HG03460 (cell line): Measurements from ENCODE around the gene MYO1B.
"Not testable (repeated sequence)": the region's sequence is repeated elsewhere in the genome, so short reads cannot be mapped to it uniquely, and the experiment has no call there.

Experiments
- ATAC-seq: cut with Tn5 transposase; IDR thresholded peaks from one replicate; pipeline ENCODE4 v1.9.1; 2021; ENCODE audit not compliant: unreplicated experiment

The MYO1B gene

DNA sequence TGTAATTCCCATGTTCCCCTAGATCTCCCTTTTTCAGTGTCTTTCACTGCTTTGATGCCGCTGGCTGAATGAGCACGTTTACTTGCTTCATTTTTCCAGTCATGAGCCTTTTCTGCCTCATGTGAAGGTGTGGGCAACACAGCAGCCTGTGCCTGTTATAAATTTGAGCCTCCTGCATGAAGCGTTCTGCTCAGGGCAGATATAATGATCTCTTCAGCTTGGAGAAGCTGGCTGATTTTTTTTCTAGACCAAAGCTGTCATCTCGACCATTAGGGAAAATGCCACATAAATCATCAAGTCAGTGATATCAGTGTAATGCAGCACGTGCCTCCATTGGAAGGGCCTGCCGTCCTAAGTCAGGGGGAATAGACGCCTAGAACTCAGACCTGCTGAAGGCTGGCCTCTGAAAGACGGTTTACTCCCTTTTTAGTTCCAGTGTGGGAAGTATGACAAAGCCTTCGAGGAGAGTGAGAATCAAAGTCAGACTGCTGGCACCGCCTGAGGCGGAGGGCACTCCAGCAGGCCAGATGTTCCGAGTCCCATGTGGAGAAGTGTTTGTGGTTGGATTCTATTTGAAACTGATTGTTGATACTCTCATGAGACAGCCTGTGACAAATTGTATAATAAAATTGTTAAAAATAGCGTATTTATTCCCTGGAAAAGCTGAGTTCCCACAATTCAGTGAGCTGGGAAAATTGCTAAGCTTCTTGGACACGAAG, 196.5 kb downstream of the MYO1B start:
- ATAC-seq = no peak

DNA sequence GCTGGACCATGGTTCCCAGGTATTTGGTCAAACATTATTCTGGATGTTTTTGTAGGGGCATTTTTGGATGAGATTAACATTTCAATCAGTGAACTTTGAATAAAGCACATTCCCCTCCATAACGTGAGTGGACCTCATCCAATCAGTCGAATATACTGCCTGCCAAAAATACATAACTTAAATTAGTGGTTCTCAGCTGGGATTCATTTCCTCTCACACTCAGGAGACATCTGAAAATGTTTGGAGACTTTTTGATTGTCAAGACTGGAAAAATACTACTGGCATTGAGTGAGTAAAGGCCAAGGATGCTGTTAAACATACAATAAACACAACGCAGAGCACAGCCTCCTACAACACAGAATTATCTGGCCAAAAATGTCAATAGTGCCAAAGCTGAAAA, 198.2 kb downstream of the MYO1B start:
- no peak for ATAC-seq

DNA sequence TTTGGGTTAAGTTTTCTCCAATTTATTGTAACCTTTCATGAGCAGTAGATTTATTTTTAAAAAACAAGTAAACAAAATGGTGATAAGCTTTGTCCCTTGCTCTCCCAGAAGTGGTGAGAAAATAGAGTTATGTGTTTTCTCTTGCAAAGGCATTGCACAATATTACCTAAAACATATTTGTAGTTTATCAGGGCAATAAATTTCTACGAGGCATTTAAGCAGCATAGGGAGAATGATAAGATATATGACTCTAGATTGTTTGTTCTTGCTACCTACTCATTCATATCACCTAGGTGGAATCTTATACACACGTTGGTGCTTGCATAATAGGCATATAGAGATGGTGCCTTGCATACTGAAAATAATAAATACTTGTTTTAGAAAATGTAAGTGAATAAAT, 201.7 kb downstream of the MYO1B start:
- ATAC-seq = no peak

DNA sequence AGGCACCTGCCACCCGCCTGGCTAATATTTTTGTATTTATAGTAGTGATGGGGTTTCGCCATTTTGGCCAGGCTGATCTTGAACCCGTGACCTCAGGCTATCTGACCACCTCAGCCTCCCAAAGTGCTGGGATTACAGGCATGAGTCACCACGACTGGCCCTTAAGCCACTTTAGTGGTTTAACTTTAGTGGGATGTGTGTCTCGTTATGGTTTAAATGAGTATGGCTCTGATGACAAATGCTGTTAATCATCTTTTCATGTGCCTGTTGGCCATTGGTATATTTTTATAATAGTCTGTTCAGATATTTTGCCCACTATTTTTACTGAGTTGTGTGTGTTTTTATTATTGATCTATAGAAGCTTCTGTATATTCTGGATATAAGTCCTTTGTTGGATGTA, 205.9 kb downstream of the MYO1B start:
- ATAC-seq = no peak

DNA sequence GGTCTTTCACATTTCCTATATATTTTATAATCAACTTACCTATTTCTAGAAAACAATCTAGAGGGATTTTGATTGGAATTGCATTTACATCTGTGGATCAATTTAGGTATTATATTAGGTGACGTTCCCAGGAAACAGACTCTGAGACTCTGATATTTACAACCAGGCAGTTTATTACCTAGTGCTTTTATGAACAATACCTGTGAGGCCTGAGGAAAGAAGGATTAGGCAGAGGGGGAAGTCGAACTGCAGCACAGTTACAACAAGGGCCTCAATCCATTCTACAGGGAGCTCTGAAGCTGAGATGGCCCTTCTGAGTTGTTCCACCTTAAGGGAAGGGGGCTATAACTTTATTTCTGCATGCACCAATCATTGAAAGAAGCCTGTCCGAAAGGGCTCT, 206.9 kb downstream of the MYO1B start:
- no peak for ATAC-seq

DNA sequence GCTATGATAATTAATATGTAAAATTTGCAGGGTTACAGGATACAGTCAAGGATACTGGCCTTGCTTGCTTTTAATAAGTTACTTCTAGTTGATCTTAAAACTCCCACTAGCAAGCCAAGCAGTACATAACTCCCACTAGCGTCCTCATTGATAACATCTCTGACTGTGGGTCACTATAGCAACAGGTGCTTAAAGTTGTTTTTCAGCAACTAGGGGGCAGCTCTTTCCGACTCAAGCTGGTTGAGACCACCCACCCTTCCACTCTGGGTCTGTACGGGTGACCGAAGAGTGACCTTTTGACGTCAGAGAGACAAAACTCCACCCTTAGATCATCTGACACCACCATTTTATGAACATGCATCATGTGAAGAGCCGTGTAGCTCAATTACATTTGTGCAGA, 208.6 kb downstream of the MYO1B start:
- no peak for ATAC-seq

DNA sequence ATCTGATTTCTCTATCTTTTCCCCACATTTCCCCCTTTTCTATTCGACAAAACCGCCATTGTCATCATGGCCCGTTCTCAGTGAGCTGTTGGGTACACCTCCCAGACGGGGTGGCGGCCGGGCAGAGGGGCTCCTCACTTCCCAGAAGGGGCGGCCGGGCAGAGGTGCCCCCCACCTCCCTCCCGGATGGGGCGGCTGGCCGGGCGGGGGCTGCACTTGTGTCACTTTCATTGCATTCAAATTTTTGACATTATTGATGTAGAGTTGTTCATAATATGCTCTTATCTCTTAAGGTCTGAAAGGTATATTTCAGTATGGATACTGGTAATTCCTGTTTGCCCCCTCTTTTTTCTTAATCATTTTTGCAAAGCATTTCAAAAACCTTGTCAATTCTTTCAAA, 211.3 kb downstream of the MYO1B start:
- ATAC-seq = not testable (repeated sequence)

DNA sequence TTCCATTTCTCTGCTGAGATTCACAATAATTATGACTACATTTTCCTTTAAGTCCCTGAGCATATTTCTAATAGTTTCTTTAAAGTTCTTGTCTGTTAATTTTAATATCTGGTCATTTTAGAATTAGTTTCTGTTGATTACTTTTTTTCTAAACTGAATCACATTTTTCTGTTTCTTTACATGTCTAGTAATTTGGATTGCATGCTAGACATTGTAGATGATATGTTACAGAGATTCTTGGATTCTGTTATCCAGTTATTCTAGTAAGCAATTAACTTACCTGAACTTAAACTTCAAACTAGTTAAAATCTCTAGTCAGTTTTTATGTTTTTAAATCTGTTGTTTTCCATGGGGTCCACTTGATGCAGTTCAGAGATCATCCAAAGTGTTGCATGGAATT, 214.0 kb downstream of the MYO1B start:
- no peak for ATAC-seq

DNA sequence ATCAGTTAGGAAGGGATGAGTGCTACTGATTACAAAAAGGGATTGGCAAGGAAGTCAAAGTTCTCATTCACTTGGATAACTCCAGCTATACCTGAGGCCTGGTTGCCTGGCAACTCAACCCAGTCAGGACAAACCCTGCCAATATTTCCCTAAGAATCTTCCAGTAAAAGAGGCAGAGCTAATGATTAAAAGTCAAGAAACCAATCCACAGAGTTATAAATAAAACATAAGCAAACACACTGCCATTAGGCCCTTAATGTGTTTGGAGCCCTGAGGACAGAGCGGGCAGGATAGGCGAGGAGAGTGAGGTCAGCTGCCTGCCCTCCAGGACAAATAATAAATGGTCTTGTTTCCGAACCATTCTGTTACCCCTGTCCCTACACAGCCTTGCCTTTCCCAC, 217.2 kb downstream of the MYO1B start:
- no peak for ATAC-seq

DNA sequence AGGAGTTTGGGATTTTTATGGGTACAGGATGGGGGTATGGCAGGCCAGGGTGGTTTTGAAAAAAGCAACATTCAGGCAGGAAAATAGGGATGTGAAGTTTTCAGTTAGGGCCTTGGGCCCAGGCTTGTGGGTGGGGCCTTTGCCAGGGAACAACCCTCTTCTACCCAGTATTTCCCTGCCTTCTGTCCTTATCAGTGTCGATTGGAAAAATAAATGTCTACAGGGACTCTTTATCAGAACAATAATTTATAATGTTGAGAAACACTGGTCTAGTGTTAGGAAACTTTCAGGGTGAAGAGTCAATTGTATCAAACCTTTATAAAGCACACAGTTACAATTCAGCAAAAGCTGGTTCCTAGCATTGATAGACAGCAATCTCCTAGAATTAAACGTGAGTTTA, 218.6 kb downstream of the MYO1B start:
- ATAC-seq = no peak

DNA sequence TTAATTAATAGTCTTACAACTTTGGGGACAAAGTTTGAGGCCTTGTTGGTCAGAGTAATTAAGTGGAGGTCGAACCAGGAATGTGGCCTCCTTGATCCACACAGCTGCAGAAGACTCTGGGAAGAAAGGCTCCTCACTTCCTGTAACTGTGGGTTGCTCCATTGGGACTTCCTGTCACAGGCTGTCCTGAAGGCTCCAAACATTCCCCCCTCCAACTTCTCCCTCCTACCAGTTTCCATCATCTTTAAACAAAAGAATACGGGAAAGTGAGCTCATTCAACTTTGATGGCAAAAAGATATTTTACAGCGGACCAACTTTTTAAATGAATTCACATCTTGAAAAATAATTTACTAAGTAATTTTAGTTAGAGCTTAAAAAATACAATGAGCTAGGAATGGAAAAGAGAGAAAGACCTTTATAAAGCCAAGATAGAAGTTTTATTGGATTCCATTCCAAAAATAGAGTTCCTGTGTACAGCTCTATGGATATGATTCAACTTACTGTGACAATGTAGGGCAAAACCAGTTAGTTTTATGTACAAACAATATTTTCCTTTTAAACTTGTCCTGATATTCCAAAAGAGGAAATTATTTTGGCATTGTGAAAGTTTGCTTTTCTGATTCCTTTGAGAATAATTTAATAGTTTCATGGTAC, 220.7 kb downstream of the MYO1B start:
- no peak for ATAC-seq

DNA sequence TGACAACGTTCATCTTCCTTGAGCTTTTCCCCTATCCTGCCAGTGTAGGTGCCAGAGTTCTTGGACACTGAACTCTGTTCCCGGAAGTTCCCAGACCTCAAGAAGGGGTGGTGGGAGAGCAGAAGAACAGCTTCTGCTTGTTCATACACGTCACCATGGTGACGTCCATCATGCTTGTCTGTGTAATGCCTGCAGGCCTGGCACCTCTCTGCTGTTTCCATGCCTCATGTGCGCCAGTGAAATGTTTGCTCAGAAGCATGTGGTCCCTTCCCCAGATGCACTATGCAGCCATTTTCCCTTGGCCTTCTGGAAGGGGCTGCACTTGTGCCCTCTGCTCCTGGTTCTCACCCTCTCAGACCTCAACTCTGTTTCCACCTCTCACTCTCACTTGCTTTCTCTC, 221.9 kb downstream of the MYO1B start:
- ATAC-seq = no peak

DNA sequence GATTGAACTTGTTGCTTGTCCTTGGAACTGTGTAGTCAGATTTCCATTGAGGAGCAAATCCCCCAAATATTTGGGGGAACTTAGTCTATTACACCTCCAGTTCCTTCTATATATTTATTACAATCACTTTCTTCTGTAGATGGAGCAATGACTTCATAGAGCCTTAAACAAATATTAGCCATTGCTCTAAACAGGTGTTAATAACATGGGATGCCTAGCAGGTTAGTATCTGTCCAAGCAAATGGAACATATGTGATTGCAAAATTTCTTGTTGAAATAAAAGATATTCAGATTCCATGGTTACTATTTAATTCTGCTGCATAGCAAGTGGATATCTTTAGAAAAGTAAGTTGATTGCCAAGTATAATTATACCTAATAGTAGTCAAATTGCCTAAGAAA, 225.1 kb downstream of the MYO1B start:
- ATAC-seq = no peak

DNA sequence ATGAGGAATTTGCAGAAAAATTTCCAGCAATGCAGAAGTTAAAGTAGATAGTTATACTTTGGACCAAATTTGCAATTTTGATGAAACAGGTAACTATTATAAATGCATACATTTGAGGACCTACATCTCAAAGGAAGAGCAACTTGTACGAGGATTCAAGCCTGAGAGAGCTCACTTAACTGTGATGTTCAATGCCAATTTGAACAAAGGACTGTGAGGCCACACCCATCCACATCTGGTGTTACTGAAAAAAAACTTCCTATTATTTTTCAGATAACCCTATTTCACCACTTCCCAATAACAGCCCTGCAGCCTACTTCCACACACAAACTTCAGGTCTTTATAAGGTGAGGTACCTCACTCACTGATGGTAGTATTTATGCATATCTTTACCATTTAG, 229.3 kb downstream of the MYO1B start:
- no peak for ATAC-seq
